IMR-90 (cell line): ENCODE data around the gene DOCK1. TPM values are rescaled to one million over a fixed set of nuclear protein-coding genes. Genes with fewer than 3 reads are reported as not detected.

ENCODE experiments used
- ATAC-seq: fragments of 200-7000 bp; cut with Tn5 transposase; 2 replicates; pipeline ENCODE4 v1.9.1; 2020; ENCODE audit warnings: low read depth, mild to moderate bottlenecking, moderate library complexity
- BruUV-seq: library from RNA; stranded (reverse); fragments of 400-500 nt; replicated peaks from 2 replicates; lab custom pipeline; 2021; lab: Mats Ljungman, UMichigan
- CTCF ChIA-PET: fragments of 300-600 bp; formaldehyde crosslinking; extraction: SDS; loops from one replicate; lab custom pipeline; 2021; ENCODE audit warnings: antibody characterized with exemption; lab: Yijun Ruan, JAX
- POLR2A ChIA-PET: fragments of 300-600 bp; sonication (Branson Sonifier 250); formaldehyde crosslinking; loops from one replicate; lab custom pipeline; 2022; ENCODE audit warnings: antibody characterized with exemption; ENCODE audit not compliant: unreplicated experiment; lab: Charles Lee
- DNase-seq: peaks from one replicate; pipeline ENCODE4 v3.0.0; 2013
- H2AFZ ChIP-seq: replicated peaks from 2 replicates; pipeline ENCODE3; 2013; ENCODE audit warnings: low read length, mild to moderate bottlenecking; ENCODE audit not compliant: poor library complexity
- H2AK5ac ChIP-seq: 2 replicates; pipeline ENCODE4 v1.6.1; 2013; ENCODE audit warnings: low read depth, low read length, inconsistent platforms
- H2AK9ac ChIP-seq: replicated peaks from 2 replicates; pipeline ENCODE3; 2013; ENCODE audit warnings: mild to moderate bottlenecking, low read depth, low read length, moderate library complexity; ENCODE audit not compliant: poor library complexity
- H2BK120ac ChIP-seq: 2 replicates; pipeline ENCODE4 v1.6.1; 2013; ENCODE audit warnings: low read depth, low read length, inconsistent platforms
- H2BK15ac ChIP-seq: 3 replicates; pipeline ENCODE4 v1.6.1; 2013; ENCODE audit warnings: low read depth, low read length, inconsistent platforms
- H2BK20ac ChIP-seq: 2 replicates; pipeline ENCODE4 v1.6.1; 2013; ENCODE audit warnings: low read depth, mild to moderate bottlenecking, inconsistent platforms, low read length, moderate library complexity
- H2BK5ac ChIP-seq: 2 replicates; pipeline ENCODE4 v1.6.1; 2013; ENCODE audit warnings: mild to moderate bottlenecking, low read depth, low read length, inconsistent platforms; ENCODE audit not compliant: poor library complexity, severe bottlenecking
- H3K14ac ChIP-seq: replicated peaks from 2 replicates; pipeline ENCODE4 v1.6.1; 2013; ENCODE audit warnings: low read depth, low read length, inconsistent platforms
- H3K18ac ChIP-seq: 2 replicates; pipeline ENCODE4 v1.6.1; 2013; ENCODE audit warnings: low read depth, low read length, control low read depth
- H3K23ac ChIP-seq: 2 replicates; pipeline ENCODE4 v1.6.1; 2013; ENCODE audit warnings: low read depth, low read length, inconsistent platforms
- H3K27ac ChIP-seq: 2 replicates; pipeline ENCODE4 v1.5.1; 2013; ENCODE audit warnings: mild to moderate bottlenecking, control low read depth, low read length; ENCODE audit not compliant: insufficient read depth
- H3K27me3 ChIP-seq: 2 replicates; pipeline ENCODE4 v1.6.1; 2013; ENCODE audit warnings: low read length; ENCODE audit not compliant: control insufficient read depth, insufficient read depth
- H3K36me3 ChIP-seq: 2 replicates; pipeline ENCODE4 v1.6.1; 2013; ENCODE audit warnings: low read length, mixed read lengths; ENCODE audit not compliant: control insufficient read depth, insufficient read depth
- H3K4ac ChIP-seq: 2 replicates; pipeline ENCODE4 v1.6.1; 2013; ENCODE audit warnings: low read depth, low read length, inconsistent platforms
- H3K4me1 ChIP-seq: 2 replicates; pipeline ENCODE4 v1.6.1; 2013; ENCODE audit warnings: low read length, mixed read lengths; ENCODE audit not compliant: control insufficient read depth, insufficient read depth
- H3K4me2 ChIP-seq: 2 replicates; pipeline ENCODE4 v1.6.1; 2013; ENCODE audit warnings: low read depth, mild to moderate bottlenecking, control low read depth, low read length, moderate library complexity
- H3K4me3 ChIP-seq: 2 replicates; pipeline ENCODE4 v1.5.1; 2013; ENCODE audit warnings: low read depth, mild to moderate bottlenecking, control low read depth, low read length, moderate library complexity; ENCODE audit not compliant: insufficient read depth
- H3K56ac ChIP-seq: 2 replicates; pipeline ENCODE4 v1.6.1; 2013; ENCODE audit warnings: low read length, inconsistent platforms; ENCODE audit not compliant: insufficient read depth; ENCODE audit errors: extremely low read depth
- H3K79me1 ChIP-seq, 2 experiments: 2 replicates each; pipeline ENCODE4 v1.6.1; 2013; ENCODE audit warnings: low read length in 2 of 2, inconsistent platforms in 1 of 2, low read depth in 1 of 2
- H3K9ac ChIP-seq: 2 replicates; pipeline ENCODE4 v1.6.1; 2013; ENCODE audit warnings: low read depth, low read length, control low read depth
- H3K9me1 ChIP-seq: 2 replicates; pipeline ENCODE4 v1.6.1; 2013; ENCODE audit warnings: low read length, inconsistent platforms; ENCODE audit not compliant: insufficient read depth
- H3K9me3 ChIP-seq: 2 replicates; pipeline ENCODE4 v1.6.1; 2013; ENCODE audit warnings: low read length; ENCODE audit not compliant: control insufficient read depth, insufficient read depth
- H4K20me1 ChIP-seq: 2 replicates; pipeline ENCODE4 v1.6.1; 2013; ENCODE audit warnings: low read length, inconsistent platforms; ENCODE audit not compliant: insufficient read depth
- H4K5ac ChIP-seq: 2 replicates; pipeline ENCODE4 v1.6.1; 2013; ENCODE audit warnings: mild to moderate bottlenecking, low read depth, low read length, control low read depth
- H4K8ac ChIP-seq, 2 experiments: 2 replicates each; pipeline ENCODE4 v1.6.1; 2013; ENCODE audit warnings: low read depth in 2 of 2, low read length in 2 of 2, control low read depth in 1 of 2, inconsistent platforms in 1 of 2
- H4K91ac ChIP-seq: 2 replicates; pipeline ENCODE4 v1.6.1; 2013; ENCODE audit warnings: low read depth, low read length, inconsistent platforms; ENCODE audit not compliant: insufficient read depth
- BHLHE40 ChIP-seq: fragments of 150-350 bp; IDR thresholded peaks from 2 replicates; pipeline ENCODE4 v1.6.1; 2016; ENCODE audit warnings: mild to moderate bottlenecking, low read depth, low read length
- CEBPB ChIP-seq: IDR thresholded peaks from 2 replicates; pipeline ENCODE4 v1.6.1; 2012; ENCODE audit warnings: low read depth, low read length, improper control_type of control experiment
- CHD1 ChIP-seq: IDR thresholded peaks from 2 replicates; pipeline ENCODE4 v1.6.1; 2012; ENCODE audit warnings: low read depth, low read length, improper control_type of control experiment
- CTCF ChIP-seq: conservative IDR thresholded peaks from 2 replicates; pipeline ENCODE4 v1.5.1; 2012; ENCODE audit warnings: mild to moderate bottlenecking, low read depth, low read length, improper control_type of control experiment
- FOS ChIP-seq: fragments of 150-350 bp; IDR thresholded peaks from 2 replicates; pipeline ENCODE4 v1.6.1; 2016; ENCODE audit warnings: low read depth, low read length
- MAFK ChIP-seq: IDR thresholded peaks from 2 replicates; pipeline ENCODE4 v1.6.1; 2012; ENCODE audit warnings: low read depth, low read length, improper control_type of control experiment
- MAZ ChIP-seq: IDR thresholded peaks from 2 replicates; pipeline ENCODE4 v1.6.1; 2012; ENCODE audit warnings: low read depth, mild to moderate bottlenecking, low read length, improper control_type of control experiment, moderate library complexity, borderline replicate concordance
- MXI1 ChIP-seq: IDR thresholded peaks from 2 replicates; pipeline ENCODE4 v1.6.1; 2012; ENCODE audit warnings: low read depth, mild to moderate bottlenecking, low read length, moderate library complexity, borderline replicate concordance
- NFE2L2 ChIP-seq: fragments of 150-350 bp; IDR thresholded peaks from 2 replicates; pipeline ENCODE4 v1.6.1; 2016; ENCODE audit warnings: low read depth, mild to moderate bottlenecking, low read length
- POLR2A ChIP-seq: IDR thresholded peaks from 2 replicates; pipeline ENCODE4 v1.6.1; 2012; ENCODE audit warnings: mild to moderate bottlenecking, low read depth, low read length
- RAD21 ChIP-seq: IDR thresholded peaks from 2 replicates; pipeline ENCODE4 v1.6.1; 2012; ENCODE audit warnings: low read length, improper control_type of control experiment
- RCOR1 ChIP-seq: IDR thresholded peaks from 2 replicates; pipeline ENCODE4 v1.6.1; 2012; ENCODE audit warnings: mild to moderate bottlenecking, low read length, improper control_type of control experiment; ENCODE audit not compliant: insufficient replicate concordance
- RFX5 ChIP-seq: IDR thresholded peaks from 2 replicates; pipeline ENCODE4 v1.8.0; 2012; ENCODE audit warnings: low read depth, mild to moderate bottlenecking, low read length, moderate library complexity
- SMC3 ChIP-seq: fragments of 150-350 bp; IDR thresholded peaks from 2 replicates; pipeline ENCODE4 v1.6.1; 2016; ENCODE audit warnings: low read depth, mild to moderate bottlenecking, antibody characterized with exemption, low read length, moderate library complexity
- WGBS, 2 experiments: methylation state at CpG; one replicate each; pipeline versions ENCODE4 v1.1.5 to v1.1.7; 2013; ENCODE audit warnings: missing lambda C conversion rate in 2 of 2; ENCODE audit not compliant: insufficient read length in 1 of 2; ENCODE audit errors: extremely low coverage in 2 of 2; 5-methylcytosine and 5-hydroxymethylcytosine counted together
- dilution Hi-C: fragments of 300-500 bp; cut with HindIII; formaldehyde crosslinking; loops from one replicate; pipeline ENCODE4 v1.14.3; 2018; ENCODE audit warnings: low sequenced_read_pairs; ENCODE audit not compliant: unreplicated experiment
- in situ Hi-C: fragments of 300-500 bp; cut with MboI; formaldehyde crosslinking; loops from 3 replicates; pipeline ENCODE4 v1.14.3; 2019; ENCODE audit warnings: low sequenced_read_pairs, inconsistent platforms, mixed read lengths
- intact Hi-C: fragments of 100-400 bp; cut with micrococcal nuclease; formaldehyde crosslinking; loops from 2 replicates; pipeline ENCODE4 v1.10.0; 2022
- polyA plus RNA-seq, 3 experiments: library from polyadenylated mRNA; depleted of rRNA; stranded (reverse); fragments of >200 nt; gene quantifications; 2 replicates each; pipeline ENCODE4 v1.2.3, GENCODE V29; 2012; ENCODE audit warnings: low replicate concordance in 1 of 3
- total RNA-seq: library from RNA; depleted of rRNA; stranded (reverse); fragments of >200 nt; gene quantifications from 2 replicates; pipeline ENCODE4 v1.2.3, GENCODE V29; 2012
- TF ChIP-seq, protein P1 (sequence below): fragments of 150-350 bp; IDR thresholded peaks from 2 replicates; pipeline ENCODE4 v1.6.1; 2017; ENCODE audit warnings: mild to moderate bottlenecking, antibody characterized with exemption, low read length, low read depth
- TF ChIP-seq, protein P2 (sequence below): fragments of 150-350 bp; IDR thresholded peaks from 2 replicates; pipeline ENCODE4 v1.6.1; 2016; ENCODE audit warnings: low read depth, mild to moderate bottlenecking, low read length, moderate library complexity, borderline replicate concordance

DOCK1 gene
- total and polyA plus RNA-seq, 2 of the 4 experiments (the other 2 are of a cell fraction) = 28.2 to 71.0 TPM

GRCh38 chr10:127210936-127211466 is 305.8 kb downstream of the DOCK1 start:
- no peak overlapping the region for H2BK20ac ChIP-seq
- H3K9me3 ChIP-seq = no peaks in the 10 kb centered on the region
- dilution Hi-C loops (no loop called here), in situ Hi-C loops (no loop called here), intact Hi-C loops (no loop called here)
- no peak overlapping the region for H3K4me2 ChIP-seq
- no peak overlapping the region for H2AFZ ChIP-seq
- no peak overlapping the region for H2AK9ac ChIP-seq
- no peak overlapping the region for H2BK15ac ChIP-seq
- no peak overlapping the region for H3K14ac ChIP-seq
- DNase-seq (no peak), ATAC-seq (no peak)
- TF ChIP-seq SMC3 = no peak
- TF ChIP-seq, protein P1, sequence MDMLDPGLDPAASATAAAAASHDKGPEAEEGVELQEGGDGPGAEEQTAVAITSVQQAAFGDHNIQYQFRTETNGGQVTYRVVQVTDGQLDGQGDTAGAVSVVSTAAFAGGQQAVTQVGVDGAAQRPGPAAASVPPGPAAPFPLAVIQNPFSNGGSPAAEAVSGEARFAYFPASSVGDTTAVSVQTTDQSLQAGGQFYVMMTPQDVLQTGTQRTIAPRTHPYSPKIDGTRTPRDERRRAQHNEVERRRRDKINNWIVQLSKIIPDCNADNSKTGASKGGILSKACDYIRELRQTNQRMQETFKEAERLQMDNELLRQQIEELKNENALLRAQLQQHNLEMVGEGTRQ = no peak
- no peak for TF ChIP-seq CTCF
- no peak for TF ChIP-seq MAZ
- TF ChIP-seq CHD1 = no peak
- no peak for TF ChIP-seq RCOR1
- no peak for TF ChIP-seq MXI1
- TF ChIP-seq RAD21 = no peak
- TF ChIP-seq, protein P2, sequence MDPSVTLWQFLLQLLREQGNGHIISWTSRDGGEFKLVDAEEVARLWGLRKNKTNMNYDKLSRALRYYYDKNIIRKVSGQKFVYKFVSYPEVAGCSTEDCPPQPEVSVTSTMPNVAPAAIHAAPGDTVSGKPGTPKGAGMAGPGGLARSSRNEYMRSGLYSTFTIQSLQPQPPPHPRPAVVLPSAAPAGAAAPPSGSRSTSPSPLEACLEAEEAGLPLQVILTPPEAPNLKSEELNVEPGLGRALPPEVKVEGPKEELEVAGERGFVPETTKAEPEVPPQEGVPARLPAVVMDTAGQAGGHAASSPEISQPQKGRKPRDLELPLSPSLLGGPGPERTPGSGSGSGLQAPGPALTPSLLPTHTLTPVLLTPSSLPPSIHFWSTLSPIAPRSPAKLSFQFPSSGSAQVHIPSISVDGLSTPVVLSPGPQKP = no peak
- no peak for TF ChIP-seq CEBPB
- TF ChIP-seq RFX5 = no peak
- no peak for TF ChIP-seq NFE2L2
- no peak for TF ChIP-seq MAFK
- TF ChIP-seq BHLHE40 = no peak
- no peak for TF ChIP-seq FOS
- TF ChIP-seq POLR2A = no peak
- WGBS, 2 experiments = no CpG with 5 or more reads among the region's 7 CpGs
- no peak overlapping the region for H3K23ac ChIP-seq
- no peak overlapping the region for H3K18ac ChIP-seq
- H3K4me3 ChIP-seq = no peak overlapping the region
- H4K91ac ChIP-seq = no peak overlapping the region
- no TSS peak for BruUV-seq
- no peak overlapping the region for H4K5ac ChIP-seq
- H3K9ac ChIP-seq = no peak overlapping the region
- H4K8ac ChIP-seq = no peak overlapping the region
- H2AK5ac ChIP-seq = no peak overlapping the region
- H2BK120ac ChIP-seq = no peak overlapping the region
- no peak overlapping the region for H3K4ac ChIP-seq
- H3K9me1 ChIP-seq = peaks cover 4% of the 10 kb centered on the region; the same call in 1 of the 2 replicates
- no peaks in the 10 kb centered on the region for H4K20me1 ChIP-seq
- H2BK5ac ChIP-seq = no peak overlapping the region
- no peak overlapping the region for H3K27ac ChIP-seq
- no peaks in the 10 kb centered on the region; a peak in 1 of 4 replicates for H3K79me1 ChIP-seq
- H3K36me3 ChIP-seq = peaks cover 6% of the 10 kb centered on the region
- H3K56ac ChIP-seq = no peak overlapping the region
- no peaks in the 10 kb centered on the region for H3K27me3 ChIP-seq
- CTCF ChIA-PET = no interaction called here
- POLR2A ChIA-PET = no interaction called here
- H3K4me1 ChIP-seq = no peaks in the 10 kb centered on the region
